HG03066 (cell line): ENCODE data around the gene SCD5.

Source experiments
- ATAC-seq: cut with Tn5 transposase; IDR thresholded peaks from one replicate; pipeline ENCODE4 v1.9.1; 2021; ENCODE audit warnings: low read depth; ENCODE audit not compliant: unreplicated experiment

SCD5 gene

GRCh38 chr4:82606622-82607021 is 192.0 kb downstream of the SCD5 start:
- ATAC-seq = no peak

- no peak for ATAC-seq
Observed at GRCh38 chr4:82604522-82604921, 194.1 kb downstream of the SCD5 start.

GRCh38 chr4:82601242-82602015 is 197.2 kb downstream of the SCD5 start:
- no peak for ATAC-seq

- ATAC-seq = no peak
Observed at GRCh38 chr4:82599336-82599735, 199.3 kb downstream of the SCD5 start.

- no peak for ATAC-seq
Observed at GRCh38 chr4:82594456-82594855, 204.1 kb downstream of the SCD5 start.

- ATAC-seq = no peak
Observed at GRCh38 chr4:82593411-82593810, 205.2 kb downstream of the SCD5 start.

- no peak for ATAC-seq
Observed at GRCh38 chr4:82592639-82593038, 206.0 kb downstream of the SCD5 start.

- ATAC-seq = no peak
Observed at GRCh38 chr4:82591592-82591991, 207.0 kb downstream of the SCD5 start.

- no peak for ATAC-seq
Observed at GRCh38 chr4:82589756-82590155, 208.8 kb downstream of the SCD5 start.

- ATAC-seq = no peak
Observed at GRCh38 chr4:82588771-82589270, 209.8 kb downstream of the SCD5 start.

GRCh38 chr4:82587826-82588540 is 210.6 kb downstream of the SCD5 start:
- ATAC-seq = no peak

- ATAC-seq = no peak
Observed at GRCh38 chr4:82585690-82586435, 212.7 kb downstream of the SCD5 start.

- no peak for ATAC-seq
Observed at GRCh38 chr4:82584931-82585330, 213.7 kb downstream of the SCD5 start.

- ATAC-seq = no peak
Observed at GRCh38 chr4:82583897-82584587, 214.6 kb downstream of the SCD5 start.

- ATAC-seq = no peak
Observed at GRCh38 chr4:82579932-82580331, 218.7 kb downstream of the SCD5 start.
